GM20000 (cell line): ENCODE measurements around the gene TBL1X.

Source experiments
- DNase-seq: peaks from one replicate; pipeline ENCODE4 v3.0.0; 2012; ENCODE audit warnings: low spot score
- TF ChIP-seq, protein P1 (sequence below): IDR thresholded peaks from 2 replicates; pipeline ENCODE4 v1.5.1; 2012; ENCODE audit warnings: mild to moderate bottlenecking, control low read depth; ENCODE audit errors: extremely low read depth, missing control alignments

Gene TBL1X

DNA sequence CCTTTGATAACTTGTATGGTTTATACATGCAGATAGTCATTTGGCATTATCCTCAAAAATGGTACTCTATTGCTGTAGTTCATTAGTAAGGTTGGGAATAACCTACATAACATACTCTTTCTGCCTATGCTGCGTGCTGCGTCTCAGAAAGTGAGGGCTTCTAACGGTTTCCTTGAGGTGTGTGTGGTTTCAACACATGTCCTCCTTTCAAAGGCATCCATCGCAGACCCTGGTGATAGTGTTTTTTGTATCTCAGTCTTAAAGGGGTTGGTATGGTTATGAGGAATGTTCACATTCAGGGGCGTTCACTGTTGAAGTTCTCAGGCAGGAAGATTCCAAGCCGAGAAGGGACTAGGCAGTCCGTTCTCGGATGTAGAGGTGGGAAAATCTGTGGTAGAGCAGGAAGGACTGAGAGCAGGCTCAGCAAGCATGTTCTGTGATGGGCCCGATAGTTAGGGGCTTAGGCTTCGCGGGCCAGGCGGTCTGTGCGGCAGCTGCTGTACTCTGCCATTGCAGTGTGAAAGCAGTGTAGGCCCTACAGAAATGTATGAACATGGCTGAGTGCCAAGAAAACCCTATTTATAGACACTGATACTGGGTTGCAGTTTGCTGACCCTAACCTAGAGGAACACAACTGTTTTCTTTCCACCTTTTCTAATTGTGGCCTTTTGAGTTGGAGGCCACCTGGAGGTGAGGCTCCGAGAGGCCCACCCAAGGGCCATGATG, 177.6 kb downstream of the TBL1X start:
- TF ChIP-seq, protein P1, sequence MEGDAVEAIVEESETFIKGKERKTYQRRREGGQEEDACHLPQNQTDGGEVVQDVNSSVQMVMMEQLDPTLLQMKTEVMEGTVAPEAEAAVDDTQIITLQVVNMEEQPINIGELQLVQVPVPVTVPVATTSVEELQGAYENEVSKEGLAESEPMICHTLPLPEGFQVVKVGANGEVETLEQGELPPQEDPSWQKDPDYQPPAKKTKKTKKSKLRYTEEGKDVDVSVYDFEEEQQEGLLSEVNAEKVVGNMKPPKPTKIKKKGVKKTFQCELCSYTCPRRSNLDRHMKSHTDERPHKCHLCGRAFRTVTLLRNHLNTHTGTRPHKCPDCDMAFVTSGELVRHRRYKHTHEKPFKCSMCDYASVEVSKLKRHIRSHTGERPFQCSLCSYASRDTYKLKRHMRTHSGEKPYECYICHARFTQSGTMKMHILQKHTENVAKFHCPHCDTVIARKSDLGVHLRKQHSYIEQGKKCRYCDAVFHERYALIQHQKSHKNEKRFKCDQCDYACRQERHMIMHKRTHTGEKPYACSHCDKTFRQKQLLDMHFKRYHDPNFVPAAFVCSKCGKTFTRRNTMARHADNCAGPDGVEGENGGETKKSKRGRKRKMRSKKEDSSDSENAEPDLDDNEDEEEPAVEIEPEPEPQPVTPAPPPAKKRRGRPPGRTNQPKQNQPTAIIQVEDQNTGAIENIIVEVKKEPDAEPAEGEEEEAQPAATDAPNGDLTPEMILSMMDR = no peak

DNA sequence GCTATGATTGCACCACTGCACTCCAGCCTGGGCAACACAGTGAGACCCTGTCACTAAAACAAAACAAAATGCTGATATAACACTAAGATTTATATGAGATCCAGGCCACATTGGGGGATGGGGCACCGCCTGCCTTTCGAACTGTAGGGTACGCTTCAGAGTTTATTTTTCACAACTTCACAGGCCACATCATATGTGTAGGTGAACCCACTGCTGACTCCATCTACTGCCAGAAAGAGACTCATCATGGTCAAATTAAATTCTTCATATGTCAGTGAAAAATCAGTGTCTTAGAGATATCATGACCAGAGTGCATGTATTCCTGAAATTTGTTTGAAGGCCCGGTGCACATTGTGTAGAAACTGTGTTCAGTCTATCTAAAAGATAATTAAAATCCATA, 178.9 kb downstream of the TBL1X start:
- TF ChIP-seq, protein P1 = no peak
- DNase-seq = no peak

More for the DNA sequence above, 177.6 kb downstream of the TBL1X start:
- DNase-seq = no peak

DNA sequence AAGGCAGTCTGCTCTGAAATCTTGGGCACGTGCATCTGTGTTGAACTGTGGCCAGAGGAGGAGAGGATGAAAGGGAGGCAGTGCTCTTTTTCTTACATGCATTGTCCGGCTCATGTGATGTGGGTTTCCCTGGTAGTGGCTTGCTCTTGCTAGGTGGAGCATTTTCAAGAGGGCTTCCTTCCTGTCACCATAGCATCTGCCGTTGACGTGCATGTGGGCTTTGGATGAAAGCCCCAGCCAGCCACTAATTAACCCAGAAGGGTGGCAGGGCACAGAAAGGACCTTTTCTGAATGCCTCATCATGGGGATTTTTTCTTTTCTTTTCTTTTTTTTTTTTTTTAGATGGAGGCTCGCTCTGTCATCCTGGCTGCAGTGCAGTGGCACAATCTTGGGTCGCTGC, 179.5 kb downstream of the TBL1X start:
- TF ChIP-seq, protein P1 = no peak

DNA sequence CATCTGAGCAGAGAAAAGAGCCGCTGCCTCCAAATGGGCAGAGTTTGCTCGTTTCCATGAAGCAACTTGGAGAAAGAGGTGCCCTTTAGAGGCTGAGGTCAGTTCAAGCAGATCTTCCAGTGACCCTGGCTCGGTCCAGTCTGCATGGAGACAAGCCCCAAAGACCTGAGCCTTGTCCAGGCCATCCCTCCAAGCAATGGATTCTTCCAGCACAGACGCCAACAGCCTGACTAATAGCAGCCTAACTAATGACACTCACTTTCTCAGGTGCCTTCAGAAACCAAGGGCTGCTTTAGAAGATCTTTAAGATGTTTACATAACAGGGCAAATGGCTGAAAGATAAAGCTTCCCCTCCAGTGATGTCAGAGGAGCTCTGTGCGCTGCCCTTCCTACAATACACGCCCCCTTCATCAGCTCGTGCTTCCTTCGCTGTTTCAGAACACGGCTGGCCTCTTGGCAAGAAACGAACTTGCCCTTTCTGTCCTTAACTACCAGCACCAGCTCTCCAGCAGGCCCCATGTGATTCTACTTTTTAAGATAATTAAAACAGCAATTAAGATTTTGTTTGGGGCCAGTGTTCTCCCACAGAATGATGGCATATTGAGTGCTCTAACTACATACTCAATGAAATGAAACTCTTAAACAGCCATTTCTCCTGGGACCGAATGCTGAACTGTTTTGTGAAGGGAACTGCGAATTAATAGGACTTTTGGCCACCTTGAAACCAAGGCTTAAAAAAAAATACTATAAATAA, 181.8 kb downstream of the TBL1X start:
- no peak for DNase-seq
- TF ChIP-seq, protein P1 = no peak

More for the DNA sequence above, 179.5 kb downstream of the TBL1X start:
- peak; percentile 16 for DNase-seq

DNA sequence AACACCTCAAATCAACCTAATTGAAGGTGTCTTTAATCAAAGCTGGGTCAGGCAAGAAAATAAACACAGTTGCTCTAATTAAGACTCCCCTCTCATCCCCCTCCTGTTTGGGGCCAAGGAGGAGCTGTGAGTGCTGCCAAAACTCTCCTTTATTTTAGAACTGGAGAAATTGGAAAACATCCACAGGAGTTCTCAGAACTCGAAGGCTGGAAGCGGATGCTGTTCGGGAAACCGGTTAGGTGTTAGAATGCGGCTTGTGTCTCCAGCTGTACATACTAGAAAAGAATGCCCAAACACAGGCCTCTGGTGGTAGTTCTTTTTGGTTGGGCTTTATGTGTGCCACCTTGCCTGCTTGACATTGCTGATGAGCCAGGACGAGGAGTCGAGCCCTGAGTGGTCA, 182.6 kb downstream of the TBL1X start:
- TF ChIP-seq, protein P1 = no peak
- no peak for DNase-seq

DNA sequence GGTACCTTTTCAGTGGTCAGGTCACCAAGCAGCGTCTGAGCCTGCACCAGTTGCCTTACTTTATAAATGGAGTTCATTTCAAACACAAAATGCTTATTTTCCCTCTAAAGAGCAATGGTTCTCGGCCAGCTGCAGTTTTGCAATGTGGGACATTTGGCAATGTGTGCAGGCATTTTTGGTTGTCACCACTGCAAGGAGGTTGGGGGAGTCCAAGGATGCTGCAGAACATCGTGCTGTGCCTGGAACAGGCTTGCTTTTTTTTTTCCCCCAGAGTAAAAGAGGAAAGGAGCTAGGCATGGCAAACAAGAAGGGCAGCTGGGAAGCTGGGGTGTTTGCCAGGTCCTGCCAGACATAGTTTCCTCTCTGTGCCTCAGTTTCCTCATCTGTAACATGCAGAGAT, 185.2 kb downstream of the TBL1X start:
- no peak for DNase-seq
- TF ChIP-seq, protein P1 = no peak

DNA sequence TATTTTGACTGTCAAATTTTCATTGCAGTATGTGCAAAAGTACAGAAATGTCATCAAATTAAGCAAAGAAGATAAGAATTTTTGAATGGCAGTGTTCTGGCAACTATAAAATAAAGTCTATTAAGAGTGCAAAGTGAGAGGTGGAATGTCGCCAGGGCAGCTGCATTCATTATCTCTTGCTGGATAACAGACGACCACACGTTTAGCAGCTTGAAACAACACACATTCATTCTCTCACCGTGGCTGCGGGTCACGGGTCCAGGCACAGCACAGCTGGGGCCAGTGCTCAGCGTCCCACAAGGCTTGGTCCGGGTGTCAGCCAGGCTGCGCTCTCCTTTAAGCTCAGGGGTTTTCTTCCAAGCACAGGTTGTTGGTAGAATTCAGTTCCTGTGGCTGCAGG, 186.9 kb downstream of the TBL1X start:
- DNase-seq = no peak
- TF ChIP-seq, protein P1 = no peak
